HCT116 (cell line): ENCODE measurements around the gene CRYBB1. TPM values are rescaled to one million over a fixed set of nuclear protein-coding genes. Genes with fewer than 3 reads are reported as not detected.

Experiments used
- ATAC-seq: fragments of 200-7000 bp; cut with Tn5 transposase; 2 replicates; pipeline ENCODE4 v1.9.1; 2020; ENCODE audit warnings: mild to moderate bottlenecking, moderate library complexity
- BruUV-seq: library from RNA; stranded (reverse); fragments of 400-500 nt; replicated peaks from 2 replicates; lab custom pipeline; 2021; lab: Mats Ljungman, UMichigan
- CTCF ChIA-PET: fragments of 300-600 bp; sonication (Branson Sonifier 250); formaldehyde crosslinking; loops from one replicate; lab custom pipeline; 2021; ENCODE audit warnings: antibody characterized with exemption; lab: Charles Lee
- POLR2A ChIA-PET: fragments of 300-600, 350-600 bp; sonication (Branson Sonifier 250); formaldehyde crosslinking; loops from one replicate; lab custom pipeline; 2021; ENCODE audit warnings: antibody characterized with exemption; lab: Charles Lee
- RAD21 ChIA-PET, 2 experiments: fragments of 300-600 bp; sonication (Branson Sonifier 250); formaldehyde crosslinking; loops; one replicate each; lab custom pipeline; 2023; ENCODE audit warnings: low total read pairs in 2 of 2; ENCODE audit not compliant: uncharacterized antibody in 2 of 2, unreplicated experiment in 2 of 2, low non-redundant PET in 1 of 2; lab: Charles Lee
- DNase-seq: peaks from one replicate; pipeline ENCODE4 v3.0.0-alpha.2; 2010; ENCODE audit warnings: low read depth, low spot score
- H2AFZ ChIP-seq: fragments of 200-600 bp; shearing (Covaris generic), sonication (generic); 2 replicates; pipeline ENCODE4 v1.6.1; 2017; ENCODE audit warnings: low read depth, mixed run types, mixed read lengths, antibody characterized with exemption, low read length; ENCODE audit not compliant: poor library complexity, severe bottlenecking
- H3K27ac ChIP-seq: 2 replicates; pipeline ENCODE4 v1.5.1; 2012; ENCODE audit warnings: low read depth, low read length
- H3K27me3 ChIP-seq: fragments of 200-600 bp; sonication (generic); 2 replicates; pipeline ENCODE4 v1.6.1; 2016; ENCODE audit warnings: mixed run types, low read length, mixed read lengths; ENCODE audit not compliant: insufficient read depth
- H3K36me3 ChIP-seq, 2 experiments: fragments of 200-500 bp in 1 of 2; fragments of 200-600 bp in 1 of 2; sonication (Bioruptor generic) in 1 of 2; sonication (generic) in 1 of 2; 2 replicates each; pipeline versions ENCODE4 v1.5.1 to v1.6.1; 2014 to 2016; ENCODE audit warnings: low read length in 2 of 2, inconsistent platforms in 1 of 2, mixed read lengths in 1 of 2, mixed run types in 1 of 2; ENCODE audit not compliant: insufficient read depth in 2 of 2, control insufficient read depth in 1 of 2
- H3K4me1 ChIP-seq, 2 experiments: fragments of 200-600 bp in 1 of 2; sonication (generic) in 1 of 2; 2 replicates each; pipeline versions ENCODE4 v1.5.1 to v1.6.1; 2012 to 2017; ENCODE audit warnings: low read length in 2 of 2, inconsistent platforms in 1 of 2, mild to moderate bottlenecking in 1 of 2, mixed read lengths in 1 of 2, mixed run types in 1 of 2, moderate library complexity in 1 of 2; ENCODE audit not compliant: insufficient read depth in 2 of 2, control insufficient read depth in 1 of 2
- H3K4me2 ChIP-seq: fragments of 200-600 bp; sonication (generic); 2 replicates; pipeline ENCODE4 v1.6.1; 2017; ENCODE audit warnings: mixed run types, low read length, mixed read lengths
- H3K4me3 ChIP-seq, 2 experiments: fragments of 200-600 bp in 1 of 2; sonication (generic) in 1 of 2; replicated peaks in 1 of 2; 2 replicates each; pipeline ENCODE4 v1.5.1; 2011 to 2016; ENCODE audit warnings: low read length in 2 of 2, control low read depth in 1 of 2, low read depth in 1 of 2, mild to moderate bottlenecking in 1 of 2, mixed read lengths in 1 of 2, mixed run types in 1 of 2
- H3K79me2 ChIP-seq: fragments of 200-600 bp; sonication (generic); 2 replicates; pipeline ENCODE4 v1.6.1; 2017; ENCODE audit warnings: mild to moderate bottlenecking, mixed run types, low read length, moderate library complexity, mixed read lengths; ENCODE audit not compliant: insufficient read depth
- H3K9ac ChIP-seq: fragments of 200-600 bp; sonication (generic); 2 replicates; pipeline ENCODE4 v1.6.1; 2016; ENCODE audit warnings: low read length, mixed read lengths
- H3K9me2 ChIP-seq: fragments of 200-600 bp; sonication (generic), shearing (Covaris generic); 2 replicates; pipeline ENCODE4 v1.6.1; 2017; ENCODE audit warnings: mixed run types, mild to moderate bottlenecking, moderate library complexity; ENCODE audit not compliant: insufficient read depth
- H3K9me3 ChIP-seq, 2 experiments: fragments of 200-500 bp in 1 of 2; fragments of 200-600 bp in 1 of 2; sonication (Bioruptor generic) in 1 of 2; sonication (generic) in 1 of 2; 2 replicates each; pipeline ENCODE4 v1.6.1; 2014 to 2017; ENCODE audit warnings: low read length in 2 of 2, mixed read lengths in 2 of 2, inconsistent platforms in 1 of 2, low read depth in 1 of 2, mild to moderate bottlenecking in 1 of 2, mixed run types in 1 of 2, moderate library complexity in 1 of 2; ENCODE audit not compliant: control insufficient read depth in 1 of 2, insufficient read depth in 1 of 2
- H4K20me1 ChIP-seq: fragments of 200-600 bp; sonication (generic), shearing (Covaris generic); 2 replicates; pipeline ENCODE4 v1.6.1; 2017; ENCODE audit warnings: mixed run types, mild to moderate bottlenecking, moderate library complexity; ENCODE audit not compliant: insufficient read depth
- CBX3 ChIP-seq: IDR thresholded peaks from 2 replicates; pipeline ENCODE4 v1.6.1; 2012; ENCODE audit warnings: low read depth
- CEBPB ChIP-seq: IDR thresholded peaks from 2 replicates; pipeline ENCODE4 v1.6.1; 2012; ENCODE audit warnings: low read depth
- EGR1 ChIP-seq: IDR thresholded peaks from 2 replicates; pipeline ENCODE4 v1.6.1; 2012; ENCODE audit warnings: low read depth
- EZH2phosphoT487 ChIP-seq: fragments of 200-600 bp; IDR thresholded peaks from 2 replicates; pipeline ENCODE4 v1.6.1; 2018; ENCODE audit warnings: antibody characterized with exemption, borderline replicate concordance
- JUND ChIP-seq: IDR thresholded peaks from 2 replicates; pipeline ENCODE4 v1.6.1; 2012
- POLR2A ChIP-seq: IDR thresholded peaks from 2 replicates; pipeline ENCODE4 v1.7.0; 2011; ENCODE audit warnings: borderline replicate concordance; ENCODE audit not compliant: insufficient read depth, insufficient read length; ENCODE audit errors: extremely low read depth
- RAD21 ChIP-seq: IDR thresholded peaks from 2 replicates; pipeline ENCODE4 v1.6.1; 2012; ENCODE audit warnings: low read depth, mild to moderate bottlenecking
- SIN3A ChIP-seq: IDR thresholded peaks from 2 replicates; pipeline ENCODE4 v1.6.1; 2012; ENCODE audit warnings: low read depth
- SP1 ChIP-seq: IDR thresholded peaks from 2 replicates; pipeline ENCODE4 v1.6.1; 2012; ENCODE audit warnings: low read depth
- SRF ChIP-seq: IDR thresholded peaks from 2 replicates; pipeline ENCODE4 v1.6.1; 2012; ENCODE audit warnings: low read depth
- TCF7L2 ChIP-seq: IDR thresholded peaks from 2 replicates; pipeline ENCODE4 v1.7.0; 2011; ENCODE audit warnings: borderline replicate concordance, inconsistent platforms; ENCODE audit not compliant: insufficient read depth, insufficient read length; ENCODE audit errors: extremely low read depth
- intact Hi-C: fragments of 100-400 bp; cut with micrococcal nuclease; formaldehyde crosslinking; loops from 2 replicates; pipeline ENCODE4 v1.10.0; 2022
- total RNA-seq: library from RNA; stranded (reverse); gene quantifications from one replicate; pipeline ENCODE4 v1.2.1, GENCODE V29; 2021; ENCODE audit not compliant: unreplicated experiment
- TF ChIP-seq, protein P1 (sequence below): IDR thresholded peaks from 2 replicates; pipeline ENCODE4 v1.6.1; 2012
- TF ChIP-seq, protein P2 (sequence below): IDR thresholded peaks from 2 replicates; pipeline ENCODE4 v1.6.1; 2012
- TF ChIP-seq, protein P3 (sequence below), 3 experiments: fragments of 200-600 bp in 1 of 3; sonication (generic) in 1 of 3; IDR thresholded peaks in 2 of 3; conservative IDR thresholded peaks in 1 of 3; 2 replicates each; pipeline ENCODE4 v1.5.1; 2012 to 2017; ENCODE audit warnings: low read depth in 2 of 3, low read length in 2 of 3, antibody characterized with exemption in 1 of 3, borderline replicate concordance in 1 of 3, control low read depth in 1 of 3, mild to moderate bottlenecking in 1 of 3, mixed read lengths in 1 of 3, mixed run types in 1 of 3, moderate library complexity in 1 of 3; ENCODE audit not compliant: insufficient read depth in 1 of 3
- TF ChIP-seq, protein P4 (sequence below): IDR thresholded peaks from 2 replicates; pipeline ENCODE4 v1.6.1; 2012; ENCODE audit warnings: low read depth
- TF ChIP-seq, protein P5 (sequence below): IDR thresholded peaks from 2 replicates; pipeline ENCODE4 v1.6.1; 2011; ENCODE audit warnings: mild to moderate bottlenecking, low read length, moderate library complexity; ENCODE audit not compliant: insufficient replicate concordance; ENCODE audit errors: extremely low read depth

CRYBB1 gene
- total RNA-seq, 1 experiment from 2014 or later = not detected

- H3K4me3 ChIP-seq = no peak overlapping the region
- peaks cover 15% of the 10 kb centered on the region; the same call in 1 of the 2 replicates for H3K27me3 ChIP-seq
- H3K9me3 ChIP-seq = no peaks in the 10 kb centered on the region
- no peak overlapping the region for H3K9ac ChIP-seq
- H3K4me1 ChIP-seq = peaks cover 8 to 12% of the 10 kb centered on the region in 2 experiments; a peak in 2 of 4 replicates
- intact Hi-C loops = no loop called here
- H3K4me2 ChIP-seq = no peak overlapping the region
- ChIA-PET RAD21 (no interaction called here), POLR2A (no interaction called here), CTCF (no interaction called here)
- no peaks in the 10 kb centered on the region for H4K20me1 ChIP-seq
- TF ChIP-seq JUND (no peak), TCF7L2 (no peak), RAD21 (no peak), CEBPB (no peak), CBX3 (no peak), EGR1 (no peak), SP1 (no peak), EZH2phosphoT487 (no peak), SRF (no peak), SIN3A (no peak), POLR2A (no peak)
- TF ChIP-seq, protein P1, sequence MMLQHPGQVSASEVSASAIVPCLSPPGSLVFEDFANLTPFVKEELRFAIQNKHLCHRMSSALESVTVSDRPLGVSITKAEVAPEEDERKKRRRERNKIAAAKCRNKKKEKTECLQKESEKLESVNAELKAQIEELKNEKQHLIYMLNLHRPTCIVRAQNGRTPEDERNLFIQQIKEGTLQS = no peak
- TF ChIP-seq, protein P2, sequence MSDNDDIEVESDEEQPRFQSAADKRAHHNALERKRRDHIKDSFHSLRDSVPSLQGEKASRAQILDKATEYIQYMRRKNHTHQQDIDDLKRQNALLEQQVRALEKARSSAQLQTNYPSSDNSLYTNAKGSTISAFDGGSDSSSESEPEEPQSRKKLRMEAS = no peak
- TF ChIP-seq, protein P3, sequence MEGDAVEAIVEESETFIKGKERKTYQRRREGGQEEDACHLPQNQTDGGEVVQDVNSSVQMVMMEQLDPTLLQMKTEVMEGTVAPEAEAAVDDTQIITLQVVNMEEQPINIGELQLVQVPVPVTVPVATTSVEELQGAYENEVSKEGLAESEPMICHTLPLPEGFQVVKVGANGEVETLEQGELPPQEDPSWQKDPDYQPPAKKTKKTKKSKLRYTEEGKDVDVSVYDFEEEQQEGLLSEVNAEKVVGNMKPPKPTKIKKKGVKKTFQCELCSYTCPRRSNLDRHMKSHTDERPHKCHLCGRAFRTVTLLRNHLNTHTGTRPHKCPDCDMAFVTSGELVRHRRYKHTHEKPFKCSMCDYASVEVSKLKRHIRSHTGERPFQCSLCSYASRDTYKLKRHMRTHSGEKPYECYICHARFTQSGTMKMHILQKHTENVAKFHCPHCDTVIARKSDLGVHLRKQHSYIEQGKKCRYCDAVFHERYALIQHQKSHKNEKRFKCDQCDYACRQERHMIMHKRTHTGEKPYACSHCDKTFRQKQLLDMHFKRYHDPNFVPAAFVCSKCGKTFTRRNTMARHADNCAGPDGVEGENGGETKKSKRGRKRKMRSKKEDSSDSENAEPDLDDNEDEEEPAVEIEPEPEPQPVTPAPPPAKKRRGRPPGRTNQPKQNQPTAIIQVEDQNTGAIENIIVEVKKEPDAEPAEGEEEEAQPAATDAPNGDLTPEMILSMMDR (IDR thresholded peaks at IDR 0.05 in 2 of 3, conservative IDR thresholded peaks at IDR 0.05 in 1 of 3; ENCODE audit: borderline replicate concordance in 1 of 3, insufficient read depth in 1 of 3, low read depth in 2 of 3, low read length in 2 of 3) = no peak
- TF ChIP-seq, protein P4, sequence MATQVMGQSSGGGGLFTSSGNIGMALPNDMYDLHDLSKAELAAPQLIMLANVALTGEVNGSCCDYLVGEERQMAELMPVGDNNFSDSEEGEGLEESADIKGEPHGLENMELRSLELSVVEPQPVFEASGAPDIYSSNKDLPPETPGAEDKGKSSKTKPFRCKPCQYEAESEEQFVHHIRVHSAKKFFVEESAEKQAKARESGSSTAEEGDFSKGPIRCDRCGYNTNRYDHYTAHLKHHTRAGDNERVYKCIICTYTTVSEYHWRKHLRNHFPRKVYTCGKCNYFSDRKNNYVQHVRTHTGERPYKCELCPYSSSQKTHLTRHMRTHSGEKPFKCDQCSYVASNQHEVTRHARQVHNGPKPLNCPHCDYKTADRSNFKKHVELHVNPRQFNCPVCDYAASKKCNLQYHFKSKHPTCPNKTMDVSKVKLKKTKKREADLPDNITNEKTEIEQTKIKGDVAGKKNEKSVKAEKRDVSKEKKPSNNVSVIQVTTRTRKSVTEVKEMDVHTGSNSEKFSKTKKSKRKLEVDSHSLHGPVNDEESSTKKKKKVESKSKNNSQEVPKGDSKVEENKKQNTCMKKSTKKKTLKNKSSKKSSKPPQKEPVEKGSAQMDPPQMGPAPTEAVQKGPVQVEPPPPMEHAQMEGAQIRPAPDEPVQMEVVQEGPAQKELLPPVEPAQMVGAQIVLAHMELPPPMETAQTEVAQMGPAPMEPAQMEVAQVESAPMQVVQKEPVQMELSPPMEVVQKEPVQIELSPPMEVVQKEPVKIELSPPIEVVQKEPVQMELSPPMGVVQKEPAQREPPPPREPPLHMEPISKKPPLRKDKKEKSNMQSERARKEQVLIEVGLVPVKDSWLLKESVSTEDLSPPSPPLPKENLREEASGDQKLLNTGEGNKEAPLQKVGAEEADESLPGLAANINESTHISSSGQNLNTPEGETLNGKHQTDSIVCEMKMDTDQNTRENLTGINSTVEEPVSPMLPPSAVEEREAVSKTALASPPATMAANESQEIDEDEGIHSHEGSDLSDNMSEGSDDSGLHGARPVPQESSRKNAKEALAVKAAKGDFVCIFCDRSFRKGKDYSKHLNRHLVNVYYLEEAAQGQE = no peak
- TF ChIP-seq, protein P5, sequence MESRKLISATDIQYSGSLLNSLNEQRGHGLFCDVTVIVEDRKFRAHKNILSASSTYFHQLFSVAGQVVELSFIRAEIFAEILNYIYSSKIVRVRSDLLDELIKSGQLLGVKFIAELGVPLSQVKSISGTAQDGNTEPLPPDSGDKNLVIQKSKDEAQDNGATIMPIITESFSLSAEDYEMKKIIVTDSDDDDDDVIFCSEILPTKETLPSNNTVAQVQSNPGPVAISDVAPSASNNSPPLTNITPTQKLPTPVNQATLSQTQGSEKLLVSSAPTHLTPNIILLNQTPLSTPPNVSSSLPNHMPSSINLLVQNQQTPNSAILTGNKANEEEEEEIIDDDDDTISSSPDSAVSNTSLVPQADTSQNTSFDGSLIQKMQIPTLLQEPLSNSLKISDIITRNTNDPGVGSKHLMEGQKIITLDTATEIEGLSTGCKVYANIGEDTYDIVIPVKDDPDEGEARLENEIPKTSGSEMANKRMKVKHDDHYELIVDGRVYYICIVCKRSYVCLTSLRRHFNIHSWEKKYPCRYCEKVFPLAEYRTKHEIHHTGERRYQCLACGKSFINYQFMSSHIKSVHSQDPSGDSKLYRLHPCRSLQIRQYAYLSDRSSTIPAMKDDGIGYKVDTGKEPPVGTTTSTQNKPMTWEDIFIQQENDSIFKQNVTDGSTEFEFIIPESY = no peak
- H2AFZ ChIP-seq = no peak overlapping the region
- no peak for ATAC-seq
- BruUV-seq = no TSS peak
- H3K79me2 ChIP-seq = peaks cover 7% of the 10 kb centered on the region; the same call in 1 of the 2 replicates
- no peaks in the 10 kb centered on the region for H3K36me3 ChIP-seq
- H3K9me2 ChIP-seq = no peaks in the 10 kb centered on the region
- H3K27ac ChIP-seq = no peak overlapping the region
- no peak for DNase-seq
Measured at GRCh38 chr22:26593763-26594162, 24.1 kb downstream of the CRYBB1 start.
